ENCODE results near the gene ZNF425. TPM values are rescaled to one million over a fixed set of nuclear protein-coding genes. Genes with fewer than 3 reads are reported as not detected.
"Not testable (repeated sequence)": the region's sequence is repeated elsewhere in the genome, so short reads cannot be mapped to it uniquely, and the experiment has no call there.

Gene ZNF425
- total RNA-seq, 1 experiment from 2014 or later: 1.7 TPM

GRCh38 chr7:149130572-149131198, 4.6 kb upstream of the ZNF425 start:
- DNase-seq (ENCODE audit: low spot score): no peak

- DNase-seq (ENCODE audit: low spot score): no peak
Observed at GRCh38 chr7:149126662-149127266, 640 bp upstream of the ZNF425 start.

- no peak for DNase-seq (ENCODE audit: low spot score)
Observed at GRCh38 chr7:149125189-149125862, 798 bp downstream of the ZNF425 start.

GRCh38 chr7:149109969-149110368, 16.2 kb downstream of the ZNF425 start:
- DNase-seq (ENCODE audit: low spot score): no peak

GRCh38 chr7:149104749-149105148, 21.4 kb downstream of the ZNF425 start:
- DNase-seq (ENCODE audit: low spot score): no peak

GRCh38 chr7:149104214-149104613, 21.9 kb downstream of the ZNF425 start:
- no peak for DNase-seq (ENCODE audit: low spot score)

GRCh38 chr7:149103424-149103823, 22.7 kb downstream of the ZNF425 start:
- no peak for DNase-seq (ENCODE audit: low spot score)

- DNase-seq (ENCODE audit: low spot score): no peak
Observed at GRCh38 chr7:149102666-149103065, 23.5 kb downstream of the ZNF425 start.

- DNase-seq (ENCODE audit: low spot score): no peak
Observed at GRCh38 chr7:149100821-149101220, 25.3 kb downstream of the ZNF425 start.

GRCh38 chr7:149099058-149099457, 27.1 kb downstream of the ZNF425 start:
- DNase-seq (ENCODE audit: low spot score): no peak

GRCh38 chr7:149097088-149097487, 29.0 kb downstream of the ZNF425 start:
- DNase-seq (ENCODE audit: low spot score): no peak

- DNase-seq (ENCODE audit: low spot score): no peak
Observed at GRCh38 chr7:149093228-149093627, 32.9 kb downstream of the ZNF425 start.

- not testable (repeated sequence) for DNase-seq (ENCODE audit: low spot score)
Observed at GRCh38 chr7:149092244-149092643, 33.9 kb downstream of the ZNF425 start.

- DNase-seq (ENCODE audit: low spot score): peak; percentile 76
Observed at GRCh38 chr7:149090397-149091195, 35.5 kb downstream of the ZNF425 start, which contains the start of gene ZNF786. Gene ZNF786, minus strand, starts transcription at chr7:149090718. Its CDS starts 78 bp downstream, at chr7:149090640.

GRCh38 chr7:149087376-149087775, 38.7 kb downstream of the ZNF425 start:
- DNase-seq (ENCODE audit: low spot score): no peak

GRCh38 chr7:149085866-149086265, 40.3 kb downstream of the ZNF425 start:
- DNase-seq (ENCODE audit: low spot score): no peak

GRCh38 chr7:149084407-149084806, 41.7 kb downstream of the ZNF425 start:
- no peak for DNase-seq (ENCODE audit: low spot score)

GRCh38 chr7:149081914-149082313, 44.2 kb downstream of the ZNF425 start:
- no peak for DNase-seq (ENCODE audit: low spot score)

GRCh38 chr7:149077594-149077993, 48.5 kb downstream of the ZNF425 start:
- no peak for DNase-seq (ENCODE audit: low spot score)

GRCh38 chr7:149075286-149075685, 50.8 kb downstream of the ZNF425 start:
- DNase-seq (ENCODE audit: low spot score): no peak

- no peak for DNase-seq (ENCODE audit: low spot score)
Observed at GRCh38 chr7:149074116-149074885, 51.8 kb downstream of the ZNF425 start.

- no peak for DNase-seq (ENCODE audit: low spot score)
Observed at GRCh38 chr7:149072438-149072775, 53.7 kb downstream of the ZNF425 start.

Measured in H4 (cell line).